ENCODE measurements around the gene UCK2.

Gene UCK2

DNA sequence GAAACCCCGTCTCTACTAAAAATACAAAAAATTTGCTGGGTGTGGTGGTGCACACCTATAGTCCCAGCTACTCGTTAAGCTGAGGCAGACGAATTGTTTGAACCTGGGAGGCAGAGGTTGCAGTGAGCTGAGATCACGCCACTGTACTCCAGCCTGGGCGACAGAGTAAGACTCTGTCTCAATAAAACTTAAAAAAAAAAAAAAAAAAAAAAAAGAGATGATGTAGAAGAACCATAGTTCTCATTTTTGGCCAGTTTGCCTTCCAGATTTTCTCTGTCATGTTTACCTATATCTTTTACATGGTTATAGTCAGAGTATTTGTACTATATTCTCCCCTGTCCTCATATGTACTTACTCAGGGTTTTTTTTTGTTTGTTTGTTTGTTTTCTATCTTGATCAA is 53.6 kb downstream of the UCK2 start:
- no peak for DNase-seq (ENCODE audit: low read depth)

- DNase-seq (ENCODE audit: low read depth) = no peak
Measured at GRCh38 chr1:165882168-165882837, 54.9 kb downstream of the UCK2 start.

GRCh38 chr1:165883056-165883455 is 55.6 kb downstream of the UCK2 start:
- DNase-seq (ENCODE audit: low read depth) = no peak

GRCh38 chr1:165884009-165884689 is 56.7 kb downstream of the UCK2 start:
- DNase-seq (ENCODE audit: low read depth) = no peak

DNA sequence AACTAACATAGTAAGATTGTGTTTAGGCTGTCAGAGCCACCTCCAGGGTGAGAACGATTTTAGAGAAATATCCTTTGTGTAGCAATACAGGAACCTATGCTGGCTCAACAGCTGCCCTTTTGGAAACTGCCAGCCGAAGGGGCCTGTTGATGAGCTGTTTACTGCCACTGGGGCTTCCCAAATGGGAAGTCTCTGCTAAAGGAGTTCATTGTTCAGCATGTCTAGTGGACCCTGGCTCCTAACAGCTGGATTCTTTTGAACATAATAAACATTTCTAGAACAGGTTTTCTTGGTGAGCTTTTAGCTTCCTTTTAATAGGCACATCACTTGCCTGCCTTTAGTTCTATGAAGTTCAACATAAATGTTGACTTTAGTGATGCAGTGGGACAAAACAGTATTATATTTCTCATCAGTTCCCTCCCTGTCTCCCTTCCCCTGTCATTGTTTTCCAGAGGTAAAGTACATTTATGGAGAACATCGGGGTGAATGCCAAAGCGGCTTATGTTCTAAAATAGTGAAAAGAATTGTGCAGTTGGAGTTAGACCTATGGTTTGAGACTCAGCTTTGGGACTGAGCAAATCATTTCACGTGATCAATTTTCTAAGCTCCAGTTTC is 57.4 kb downstream of the UCK2 start:
- DNase-seq (ENCODE audit: low read depth) = no peak

DNA sequence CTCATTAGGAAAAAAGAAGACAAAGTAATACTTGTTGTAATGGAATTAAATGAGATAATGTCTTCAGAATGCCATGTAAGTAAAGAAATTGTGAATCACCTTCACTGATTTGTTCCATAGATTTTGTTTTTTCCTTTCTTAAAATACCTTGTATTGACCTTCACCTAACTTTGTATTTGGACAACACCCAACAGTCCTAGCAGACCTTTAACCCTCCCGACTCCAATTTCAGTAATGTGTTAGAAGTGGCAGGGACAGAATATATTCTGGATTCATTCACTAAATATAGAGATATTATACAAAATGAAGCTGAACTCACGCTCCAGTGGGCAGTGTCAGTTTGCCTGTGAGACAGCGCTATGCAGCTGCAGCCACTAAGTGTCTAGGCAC is 57.9 kb downstream of the UCK2 start:
- no peak for DNase-seq (ENCODE audit: low read depth)

GRCh38 chr1:165886193-165886592 is 58.8 kb downstream of the UCK2 start:
- no peak for DNase-seq (ENCODE audit: low read depth)

- DNase-seq (ENCODE audit: low read depth) = no peak
Measured at GRCh38 chr1:165886983-165887382, 59.6 kb downstream of the UCK2 start.

GRCh38 chr1:165887877-165888551 is 60.6 kb downstream of the UCK2 start:
- no peak for DNase-seq (ENCODE audit: low read depth)

DNA sequence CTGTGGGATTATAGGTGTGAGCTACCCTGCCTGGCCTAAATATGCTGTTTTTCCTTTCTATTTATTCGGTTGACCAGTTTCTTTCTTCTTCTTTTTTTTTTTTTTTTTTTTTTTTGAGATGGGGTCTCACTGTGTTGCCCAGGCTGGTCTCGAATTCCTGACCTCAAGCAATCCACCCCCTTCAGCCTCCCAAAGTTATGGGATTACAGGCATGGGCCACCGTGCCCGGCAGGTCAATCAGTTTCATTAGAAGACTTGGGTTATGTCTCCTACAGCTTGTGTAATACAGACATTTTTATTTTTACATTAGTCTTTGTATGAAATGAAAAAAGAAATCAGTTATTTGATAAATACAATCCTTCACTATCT is 61.1 kb downstream of the UCK2 start:
- DNase-seq (ENCODE audit: low read depth) = no peak

- no peak for DNase-seq (ENCODE audit: low read depth)
Measured at GRCh38 chr1:165890684-165891083, 63.3 kb downstream of the UCK2 start.

GRCh38 chr1:165891111-165891860 is 63.9 kb downstream of the UCK2 start:
- DNase-seq (ENCODE audit: low read depth) = no peak

DNA sequence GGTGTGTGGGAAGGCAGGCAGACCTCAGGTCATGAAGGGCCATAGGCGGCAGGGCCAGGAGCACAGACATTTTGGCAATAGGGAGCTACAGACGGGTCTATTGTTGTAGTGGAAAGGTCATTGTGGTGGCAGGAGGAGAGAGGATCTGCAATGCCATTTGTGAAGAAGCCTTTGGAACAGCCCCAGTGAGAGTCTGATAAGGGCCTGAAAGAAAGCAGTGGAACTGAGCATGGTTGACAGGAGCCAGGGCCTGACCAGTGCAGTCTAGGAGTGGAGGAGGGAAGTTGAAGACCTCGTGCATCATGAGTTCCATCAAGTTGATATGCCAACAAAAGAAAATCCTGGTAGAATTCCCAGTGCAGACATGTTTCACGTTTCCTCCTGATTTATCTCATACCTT is 65.5 kb downstream of the UCK2 start:
- DNase-seq (ENCODE audit: low read depth) = no peak

DNA sequence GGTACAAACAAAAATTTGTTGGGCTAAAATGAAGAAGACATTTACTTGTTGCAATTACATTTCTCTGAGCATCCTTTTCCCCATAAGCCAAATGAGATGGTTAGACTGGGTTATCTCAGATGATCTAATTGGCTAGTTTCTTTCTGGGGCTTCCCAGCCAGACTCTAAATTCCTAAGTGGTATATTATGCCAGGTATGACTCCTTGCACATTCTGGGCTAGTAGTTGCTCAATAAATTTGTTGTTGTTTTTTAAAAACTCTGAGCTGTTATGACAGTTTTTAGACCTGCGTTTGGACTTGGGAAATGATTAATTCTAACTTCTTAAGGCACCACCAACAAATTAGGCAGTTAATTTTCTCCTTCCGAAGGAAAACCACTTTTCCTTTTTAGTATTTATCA is 66.1 kb downstream of the UCK2 start:
- no peak for DNase-seq (ENCODE audit: low read depth)

DNA sequence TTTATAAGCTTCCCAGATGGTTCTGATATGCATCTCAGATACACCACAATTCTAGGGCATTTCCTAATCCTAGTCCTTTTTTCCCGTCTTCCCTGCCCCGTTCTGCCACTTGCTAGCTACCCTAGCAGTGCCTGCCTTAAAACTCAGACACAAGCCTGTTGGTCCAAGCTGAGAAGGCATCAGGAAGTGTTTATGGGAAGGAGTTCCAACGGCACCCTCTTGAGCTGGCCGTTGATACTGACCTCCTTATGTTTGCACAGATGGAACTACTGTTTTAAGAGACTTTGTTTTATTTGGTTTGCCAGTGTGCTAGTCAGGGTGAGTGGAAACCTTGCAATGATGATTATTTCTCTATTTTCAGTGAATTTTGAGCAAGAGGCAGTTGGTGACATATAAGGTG is 67.2 kb downstream of the UCK2 start:
- DNase-seq (ENCODE audit: low read depth) = no peak

DNA sequence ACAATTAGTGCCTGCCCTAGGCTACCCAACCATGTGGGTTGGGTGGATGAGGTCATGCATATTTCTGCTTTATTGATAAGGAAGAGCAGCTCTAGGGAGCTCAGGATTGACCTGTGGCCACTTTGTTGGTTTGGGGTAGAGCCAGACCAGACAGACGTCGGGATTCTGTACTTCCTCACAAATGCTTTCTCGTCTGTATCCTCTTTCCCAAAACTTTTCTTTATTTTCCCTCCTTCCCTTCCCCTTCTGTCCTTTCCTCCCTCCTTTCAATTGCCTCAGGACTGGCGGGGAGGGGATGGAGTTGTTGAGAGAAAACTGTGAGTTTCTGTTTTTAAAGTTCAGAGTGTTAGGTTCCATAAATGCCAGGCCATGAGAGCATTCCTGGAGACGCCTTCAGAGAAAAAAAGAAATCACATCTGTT is 68.0 kb downstream of the UCK2 start:
- no peak for DNase-seq (ENCODE audit: low read depth)

GRCh38 chr1:165896277-165896676 is 68.9 kb downstream of the UCK2 start:
- no peak for DNase-seq (ENCODE audit: low read depth)

GRCh38 chr1:165897326-165898303 is 70.2 kb downstream of the UCK2 start:
- no peak for DNase-seq (ENCODE audit: low read depth)

- DNase-seq (ENCODE audit: low read depth) = no peak
Measured at GRCh38 chr1:165898837-165899236, 71.4 kb downstream of the UCK2 start.

DNA sequence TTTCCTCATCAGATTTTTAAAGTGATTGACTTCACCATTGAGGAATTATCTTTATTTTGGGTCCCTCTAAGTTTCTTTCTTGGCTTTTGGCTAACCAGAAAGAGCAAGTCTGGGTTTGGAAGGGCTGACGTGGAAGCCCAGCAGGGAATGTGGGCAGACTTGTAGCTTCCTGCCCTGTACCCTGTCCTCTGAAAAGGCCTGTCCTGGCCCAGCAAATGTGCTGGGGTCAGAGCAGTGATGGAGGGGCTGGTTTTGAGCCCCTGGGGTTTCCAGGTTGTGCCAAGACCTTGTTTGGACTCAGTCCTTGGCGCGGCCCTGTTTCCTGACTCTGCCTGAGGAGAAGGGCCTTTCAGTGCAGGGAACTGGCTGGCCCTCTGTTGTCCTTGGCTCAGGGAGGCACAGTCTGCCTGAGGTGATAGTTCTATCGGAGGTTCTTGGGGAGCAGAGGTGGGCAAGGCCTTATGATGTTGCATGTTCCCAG is 72.1 kb downstream of the UCK2 start:
- DNase-seq (ENCODE audit: low read depth) = no peak
